HepG2 (cell line): Measurements from ENCODE around the gene LEPROT. TPM values are rescaled to one million over a fixed set of nuclear protein-coding genes. Genes with fewer than 3 reads are reported as not detected.

ENCODE experiments used
- ARID3A ChIP-seq: IDR thresholded peaks from 2 replicates; pipeline ENCODE4 v1.6.1; 2012; ENCODE audit warnings: low read depth, low read length, improper control_type of control experiment
- ATF2 ChIP-seq: sonication (generic); formaldehyde crosslinking; IDR thresholded peaks from 2 replicates; pipeline ENCODE4 v1.4.0; 2020; ENCODE audit warnings: missing genetic modification reagents
- FOXA1 ChIP-seq, 2 experiments: fragments of 450-650 bp in 1 of 2; sonication (generic) in 1 of 2; formaldehyde crosslinking in 1 of 2; IDR thresholded peaks; 2 replicates each; pipeline versions ENCODE4 v1.4.0 to v1.6.1; 2016 to 2020; ENCODE audit warnings: missing genetic modification reagents in 1 of 2
- FOXA3 ChIP-seq: IDR thresholded peaks from 2 replicates; pipeline ENCODE4 v1.6.1; 2016; ENCODE audit warnings: missing genetic modification reagents, missing compliant biosample characterization
- FOXJ3 ChIP-seq: sonication (generic); formaldehyde crosslinking; IDR thresholded peaks from 2 replicates; pipeline ENCODE4 v1.4.0; 2020; ENCODE audit warnings: missing genetic modification reagents, mild to moderate bottlenecking, borderline replicate concordance
- HDAC2 ChIP-seq: sonication (generic); formaldehyde crosslinking; IDR thresholded peaks from 2 replicates; pipeline ENCODE4 v1.4.0; 2020; ENCODE audit warnings: missing genetic modification reagents
- HNRNPL ChIP-seq: fragments of 200-400 bp; formaldehyde crosslinking; IDR thresholded peaks from 2 replicates; pipeline ENCODE4 v1.6.1; 2017; ENCODE audit warnings: mild to moderate bottlenecking, low read depth, low read length
- HOMEZ ChIP-seq: IDR thresholded peaks from 2 replicates; pipeline ENCODE4 v1.6.1; 2016; ENCODE audit warnings: low read depth
- ISL2 ChIP-seq: sonication (generic); formaldehyde crosslinking; IDR thresholded peaks from 2 replicates; pipeline ENCODE4 v1.5.0; 2020; ENCODE audit warnings: missing genetic modification reagents
- KDM3A ChIP-seq: IDR thresholded peaks from 2 replicates; pipeline ENCODE4 v1.6.1; 2018; ENCODE audit warnings: low read depth, missing compliant biosample characterization
- NCOA1 ChIP-seq: sonication (generic); formaldehyde crosslinking; IDR thresholded peaks from 2 replicates; pipeline ENCODE4 v1.9.0; 2021; ENCODE audit warnings: missing genetic modification reagents
- NCOA2 ChIP-seq: sonication (generic); formaldehyde crosslinking; IDR thresholded peaks from 2 replicates; pipeline ENCODE4 v1.8.0; 2022; ENCODE audit warnings: inconsistent platforms
- NFKB2 ChIP-seq: sonication (generic); formaldehyde crosslinking; IDR thresholded peaks from 2 replicates; pipeline ENCODE4 v1.4.0; 2020; ENCODE audit warnings: missing genetic modification reagents, borderline replicate concordance
- PHF21A ChIP-seq: sonication (generic); formaldehyde crosslinking; IDR thresholded peaks from 2 replicates; pipeline ENCODE4 v1.5.0; 2020; ENCODE audit warnings: mild to moderate bottlenecking, missing genetic modification reagents
- RXRA ChIP-seq: sonication (generic); formaldehyde crosslinking; IDR thresholded peaks from 2 replicates; pipeline ENCODE4 v1.5.1; 2020; ENCODE audit warnings: missing genetic modification reagents
- RXRB ChIP-seq: IDR thresholded peaks from 2 replicates; pipeline ENCODE4 v1.6.1; 2016; ENCODE audit warnings: borderline replicate concordance, missing genetic modification reagents, missing compliant biosample characterization
- SAP130 ChIP-seq: IDR thresholded peaks from 2 replicates; pipeline ENCODE4 v1.6.1; 2016; ENCODE audit warnings: low read depth
- SPEN ChIP-seq: sonication (generic); formaldehyde crosslinking; IDR thresholded peaks from 2 replicates; pipeline ENCODE4 v1.5.1; 2020; ENCODE audit warnings: low read depth, mild to moderate bottlenecking, missing genetic modification reagents
- TEAD2 ChIP-seq: sonication (generic); formaldehyde crosslinking; IDR thresholded peaks from 2 replicates; pipeline ENCODE4 v1.9.0; 2021; ENCODE audit warnings: missing genetic modification reagents
- ZNF431 ChIP-seq: sonication (generic); formaldehyde crosslinking; IDR thresholded peaks from 2 replicates; pipeline ENCODE4 v1.9.0; 2022; ENCODE audit warnings: missing genetic modification reagents, low read depth, mild to moderate bottlenecking, borderline replicate concordance
- ZNF549 ChIP-seq: sonication (generic); formaldehyde crosslinking; IDR thresholded peaks from 2 replicates; pipeline ENCODE4 v1.5.0; 2020; ENCODE audit warnings: missing genetic modification reagents
- ZNF780A ChIP-seq: sonication (generic); formaldehyde crosslinking; IDR thresholded peaks from 2 replicates; pipeline ENCODE4 v1.8.0; 2022; ENCODE audit warnings: mild to moderate bottlenecking, missing genetic modification reagents, moderate library complexity
- ZNF800 ChIP-seq: sonication (generic); formaldehyde crosslinking; IDR thresholded peaks from 2 replicates; pipeline ENCODE4 v1.4.0; 2020; ENCODE audit warnings: missing genetic modification reagents
- ZNF878 ChIP-seq: sonication (generic); formaldehyde crosslinking; IDR thresholded peaks from 2 replicates; pipeline ENCODE4 v1.8.1; 2023; ENCODE audit warnings: mild to moderate bottlenecking, missing genetic modification reagents, moderate library complexity
- ZSCAN31 ChIP-seq: sonication (generic); formaldehyde crosslinking; IDR thresholded peaks from 2 replicates; pipeline ENCODE4 v1.5.0; 2020; ENCODE audit warnings: low read depth, mild to moderate bottlenecking, missing genetic modification reagents
- polyA plus RNA-seq, 8 experiments: library from polyadenylated mRNA; depleted of rRNA in 3 of 8; stranded (reverse) in 7 of 8; unstranded in 1 of 8; fragments of >200 nt; fragmentation: Illumina TruSeq in 4 of 8; extraction: Trizol in 4 of 8; gene quantifications; 2 replicates each; pipeline versions ENCODE4 v1.2.1 to v1.2.3, GENCODE V29; 2011 to 2016; ENCODE audit warnings: low read depth in 4 of 8, missing spikeins in 1 of 8, mixed read lengths in 1 of 8; ENCODE audit not compliant: insufficient read depth in 1 of 8
- total RNA-seq, 5 experiments: library from RNA; depleted of rRNA; stranded (reverse); fragments of >200 nt; fragmentation: Illumina TruSeq; extraction: Trizol; gene quantifications; 2 replicates each; pipeline ENCODE4 v1.2.3, GENCODE V29; 2016; ENCODE audit warnings: low read depth in 1 of 5

LEPROT gene
- total and polyA plus RNA-seq, 2 of the 13 experiments (the other 11 are each of a cell fraction or from before 2014, with no cell fraction given) = 36.8 to 51.4 TPM

GRCh38 chr1:65471213-65471833, 50.9 kb downstream of the LEPROT start (continued):
- TF ChIP-seq TEAD2 (CRISPR knock-in tag) (no peak), FOXJ3 (peak; percentile 84; the same call in 1 of the 2 replicates), FOXA1 (IDR thresholded peaks at IDR 0.05) (no peak), FOXA1 (CRISPR knock-in tag; IDR thresholded peaks at IDR 0.05) (no peak), RXRA (peak; percentile 61; the same call in 1 of the 2 replicates), PHF21A (peak; percentile 78), FOXA3 (CRISPR knock-in tag) (peak; percentile 78), ZNF800 (CRISPR knock-in tag) (no peak), SAP130 (CRISPR knock-in tag) (peak; percentile 57), ZNF780A (no peak), NCOA1 (0 out of 2 replicates have a peak, but pooled peaks have one; percentile 72), ZNF431 (no peak; the same call in 1 of the 2 replicates), KDM3A (CRISPR knock-in tag) (peak; percentile 23; the same call in 1 of the 2 replicates), HDAC2 (CRISPR knock-in tag) (peak; percentile 87), RXRB (CRISPR knock-in tag) (peak; percentile 95), ARID3A (peak; percentile 74), HOMEZ (CRISPR knock-in tag) (peak; percentile 77), ZSCAN31 (CRISPR knock-in tag) (0 out of 2 replicates have a peak, but pooled peaks have one; percentile 44), ISL2 (CRISPR knock-in tag) (peak; percentile 69), HNRNPL (no peak), ATF2 (CRISPR knock-in tag) (0 out of 2 replicates have a peak, but pooled peaks have one; percentile 57), NFKB2 (CRISPR knock-in tag) (no peak), SPEN (CRISPR knock-in tag) (0 out of 2 replicates have a peak, but pooled peaks have one; percentile 15), ZNF549 (CRISPR knock-in tag) (no peak), ZNF878 (CRISPR knock-in tag) (0 out of 2 replicates have a peak, but pooled peaks have one; percentile 54), NCOA2 (CRISPR knock-in tag) (peak; percentile 76)
